Islet of Langerhans (tissue), 1 donor: ENCODE data around the gene PTGDS.

ENCODE experiments used
- FAIRE-seq: peaks from one replicate; lab custom pipeline; 2011; peaks lifted over from hg19 to GRCh38; lab: Jason Lieb, UNC

PTGDS gene

DNA sequence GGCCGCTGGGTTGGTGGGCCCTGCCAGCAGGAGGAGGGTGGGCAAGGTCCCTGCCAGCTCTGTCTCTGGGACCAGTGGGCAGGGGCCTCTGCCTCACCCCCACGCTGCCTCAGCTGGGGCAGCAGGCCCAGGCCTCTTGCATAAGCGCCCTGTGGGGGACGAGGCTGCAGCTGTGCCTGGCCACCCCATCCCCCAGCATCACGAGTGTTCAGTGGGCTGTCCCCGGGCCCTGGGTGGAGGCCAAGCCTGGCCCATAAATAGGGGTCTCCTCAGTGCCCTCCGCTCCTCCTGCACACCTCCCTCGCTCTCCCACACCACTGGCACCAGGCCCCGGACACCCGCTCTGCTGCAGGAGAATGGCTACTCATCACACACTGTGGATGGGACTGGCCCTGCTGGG lies at the start of gene PTGDS:
PTGDS (plus strand) TSS at position 282 of the 400 bp plus-strand sequence; CDS start at position 357, 75 bp downstream.
- FAIRE-seq = no peak

DNA sequence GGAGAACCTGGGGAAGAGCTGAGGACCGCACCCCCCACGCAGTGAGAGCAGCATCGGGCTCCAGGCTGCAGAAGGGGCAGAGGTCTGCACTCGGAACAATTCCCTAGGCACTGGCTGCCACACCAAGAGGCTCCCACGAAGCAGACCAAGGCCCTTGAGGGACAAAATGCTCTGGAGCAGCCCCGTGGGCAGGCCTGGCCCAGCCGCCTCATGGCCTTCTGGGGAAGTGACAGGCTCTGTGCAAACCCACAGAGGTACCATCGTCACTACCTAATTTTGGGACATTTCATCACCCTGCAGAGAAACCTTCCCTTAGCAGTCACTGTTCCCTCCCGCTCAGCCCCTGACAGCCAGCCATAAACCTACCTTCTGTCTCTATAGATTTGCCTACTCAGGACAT lies 48.7 kb upstream of the PTGDS start:
- FAIRE-seq = no peak

DNA sequence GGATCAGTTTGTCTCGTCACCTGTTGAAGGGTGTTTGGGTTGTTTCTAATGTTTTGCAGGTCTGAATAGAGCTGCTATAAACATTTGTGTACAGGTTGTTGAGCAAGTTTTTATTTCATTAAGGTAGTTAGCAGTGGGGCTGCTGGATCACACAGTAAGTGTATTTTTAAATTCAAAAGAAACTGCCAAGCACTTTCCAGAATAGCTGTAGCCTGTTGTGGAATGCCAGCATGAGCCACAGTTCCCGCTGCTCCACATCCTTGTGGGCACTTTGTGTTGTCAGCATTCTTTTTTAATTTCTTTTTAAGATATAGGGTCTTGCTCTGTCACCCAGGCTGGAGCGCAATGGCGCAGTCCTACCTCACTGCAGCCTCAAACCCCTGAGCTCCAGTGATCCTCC lies 47.3 kb upstream of the PTGDS start:
- FAIRE-seq = no peak

DNA sequence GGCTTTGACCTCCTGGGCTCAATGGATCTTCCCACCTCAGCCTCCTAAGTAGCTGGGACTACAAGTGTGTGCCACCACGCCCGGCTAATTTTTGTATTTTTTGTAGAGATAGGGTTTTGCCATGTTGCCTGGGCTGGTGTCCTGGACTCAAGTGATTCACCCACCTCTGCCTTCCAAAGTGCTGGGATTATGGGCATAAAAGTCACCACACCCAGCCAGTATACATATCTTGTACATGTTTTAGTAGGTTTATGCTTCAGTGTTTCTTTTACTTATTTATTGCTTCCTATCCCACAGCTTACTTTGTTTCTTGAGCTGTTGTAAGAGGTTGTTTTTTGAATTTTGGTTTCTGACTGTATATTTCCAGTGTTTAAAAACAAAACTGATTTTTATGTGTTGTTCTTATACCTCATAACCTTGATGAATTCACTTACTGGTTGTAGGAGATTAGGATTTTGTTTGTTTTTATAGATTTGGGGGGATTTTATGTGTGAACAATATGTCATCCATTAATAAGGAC lies 45.6 kb upstream of the PTGDS start:
- no peak for FAIRE-seq

DNA sequence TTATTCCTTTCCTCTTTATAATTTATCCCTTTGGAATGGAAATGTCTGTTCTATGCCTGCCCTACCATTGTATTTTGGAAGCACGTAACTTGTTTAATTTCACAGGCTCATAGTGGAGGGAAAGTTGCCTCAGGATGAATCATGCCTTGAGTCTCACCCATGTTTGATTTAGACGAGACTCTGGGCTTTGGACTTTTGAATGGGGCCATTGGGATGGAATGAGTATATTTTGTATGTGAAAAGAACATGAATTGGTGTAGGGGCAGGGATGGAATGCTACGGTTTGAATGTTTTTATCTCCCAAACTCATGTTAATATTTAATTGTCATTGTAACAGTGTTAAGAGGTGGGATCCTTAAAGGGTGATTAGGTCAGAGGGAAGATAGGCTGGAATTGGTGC lies 43.0 kb upstream of the PTGDS start:
- FAIRE-seq = no peak

DNA sequence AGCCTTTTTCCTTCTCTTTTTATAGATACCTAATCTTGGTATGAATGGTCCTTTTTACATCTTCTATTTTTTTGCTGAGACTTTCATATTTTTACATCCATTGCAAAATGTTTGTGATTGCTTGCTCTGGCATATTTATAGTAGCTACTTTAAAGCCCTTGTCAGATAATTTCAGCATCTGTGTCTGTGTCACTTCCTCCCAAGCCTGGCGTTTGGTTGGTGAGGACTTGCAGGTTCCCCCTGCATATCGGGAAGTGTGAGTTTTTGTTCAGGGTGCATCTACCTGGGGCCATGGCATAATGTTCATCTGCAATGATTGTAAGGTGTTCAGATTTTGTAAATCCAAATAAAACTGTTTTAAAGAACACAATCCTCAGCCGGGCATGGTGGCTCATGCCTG lies 41.7 kb upstream of the PTGDS start:
- no peak for FAIRE-seq

DNA sequence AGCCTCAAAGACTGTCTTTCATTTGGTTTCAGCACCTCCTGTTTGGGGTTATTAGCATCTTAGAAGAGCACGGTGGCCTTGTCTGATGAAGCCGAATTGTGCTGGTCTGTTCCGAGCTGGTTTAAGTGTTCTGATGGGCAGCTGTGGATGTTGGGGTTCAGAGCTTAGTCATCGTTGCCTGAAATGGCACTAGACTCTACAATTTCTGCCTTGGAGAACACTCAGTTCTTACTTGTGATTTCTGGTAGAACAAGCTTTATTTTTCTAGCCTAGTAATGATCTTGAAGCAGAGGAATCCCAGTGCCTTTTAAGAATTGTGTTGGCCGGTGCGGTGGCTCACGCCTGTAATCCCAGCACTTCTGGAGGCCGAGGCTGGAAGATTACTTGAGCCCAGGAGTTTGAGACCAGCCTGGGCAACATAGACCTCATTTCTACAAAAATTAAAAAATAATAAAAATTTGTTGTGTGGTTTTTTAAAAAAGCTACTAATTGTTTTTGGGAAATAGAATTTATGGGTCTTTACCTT lies 40.6 kb upstream of the PTGDS start:
- FAIRE-seq = no peak

DNA sequence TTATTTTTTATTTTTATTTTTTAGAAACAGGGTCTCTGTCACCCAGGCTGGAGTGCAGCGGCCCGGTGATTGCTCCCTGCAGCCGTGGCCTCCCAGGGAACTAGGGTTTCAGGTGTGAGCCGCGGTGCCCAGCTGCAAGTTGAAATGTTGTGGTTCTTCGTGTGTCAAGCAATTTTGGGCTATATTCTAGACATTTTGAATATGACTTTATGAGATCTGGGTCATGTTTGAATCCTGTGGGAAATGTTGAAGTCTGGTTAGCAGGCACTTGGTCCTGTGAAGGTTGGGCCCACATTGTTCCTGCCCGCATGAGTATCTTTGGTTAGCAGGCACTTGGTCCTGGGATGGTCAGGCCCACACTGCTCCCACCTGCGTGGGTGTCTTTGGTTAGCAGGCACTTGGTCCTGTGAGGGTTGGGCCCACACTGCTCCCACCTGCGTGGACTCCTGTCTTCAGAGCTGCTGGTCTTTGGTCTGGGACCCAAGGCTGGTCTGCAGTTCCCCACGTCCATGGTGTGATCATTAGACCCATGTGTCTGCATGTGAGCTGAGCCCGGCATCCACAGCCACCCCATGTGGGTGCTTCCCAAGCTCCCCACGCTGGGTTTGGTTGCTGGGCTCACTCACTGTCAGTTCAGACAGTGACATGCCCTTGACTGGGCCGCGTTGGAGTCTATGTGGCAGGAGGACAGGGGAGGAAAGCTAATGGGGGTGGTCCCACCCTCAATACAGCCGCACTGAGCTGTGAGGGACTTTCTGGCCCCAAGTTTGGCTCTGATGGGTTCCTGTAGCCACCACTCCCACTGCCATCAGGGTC lies 39.9 kb upstream of the PTGDS start:
- FAIRE-seq = no peak

DNA sequence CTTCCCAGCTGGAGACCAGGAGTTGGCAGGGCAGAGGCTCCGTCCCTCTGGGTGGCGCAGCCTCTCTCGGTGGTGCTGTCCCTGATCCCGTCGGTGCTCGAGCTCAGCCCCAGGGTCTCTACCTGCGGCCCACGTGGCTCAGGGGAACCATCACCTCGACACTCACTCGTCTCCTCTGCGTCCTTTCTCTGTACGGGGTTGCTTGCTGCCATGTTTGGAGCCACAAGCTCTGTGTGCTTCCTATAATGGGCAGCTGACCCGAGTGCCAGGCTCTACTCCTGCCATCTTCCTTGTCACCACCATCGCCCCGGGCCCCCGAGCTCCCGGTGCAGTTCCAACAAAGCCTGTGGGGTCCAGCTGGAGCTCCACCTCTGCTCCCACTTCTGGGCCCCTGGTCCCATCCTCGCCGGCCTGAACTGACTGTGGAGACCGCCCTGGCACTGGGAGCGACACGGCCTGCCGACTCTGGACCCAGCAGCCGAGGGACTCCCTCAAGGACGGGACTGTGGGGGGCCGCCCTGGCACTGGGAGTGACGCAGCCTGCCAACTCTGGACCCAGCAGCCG lies 37.8 kb upstream of the PTGDS start:
- no peak for FAIRE-seq

DNA sequence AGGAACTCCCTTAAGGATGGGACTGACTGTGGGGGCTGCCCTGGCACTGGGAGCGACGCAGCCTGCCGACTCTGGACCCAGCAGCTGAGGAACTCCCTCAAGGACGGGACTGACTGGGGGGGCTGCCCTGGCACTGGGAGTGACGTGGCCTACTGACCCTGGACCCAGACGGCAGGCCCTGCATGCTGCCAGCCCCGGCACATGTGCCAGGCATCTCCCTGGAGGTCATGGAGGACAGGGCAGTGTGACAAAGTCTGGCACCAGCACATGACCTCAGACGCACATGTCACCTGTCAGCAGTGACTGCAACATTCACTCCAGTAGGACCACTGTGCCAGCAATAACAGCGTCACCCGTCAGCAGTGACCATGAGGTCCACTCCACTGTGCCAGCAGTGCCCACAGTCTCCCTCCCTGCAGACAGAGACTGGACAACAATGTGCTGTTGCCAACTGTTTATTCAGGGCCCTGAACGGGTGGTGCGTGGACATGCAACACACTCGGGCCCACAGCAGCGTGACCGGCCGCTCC lies 37.2 kb upstream of the PTGDS start:
- no peak for FAIRE-seq

DNA sequence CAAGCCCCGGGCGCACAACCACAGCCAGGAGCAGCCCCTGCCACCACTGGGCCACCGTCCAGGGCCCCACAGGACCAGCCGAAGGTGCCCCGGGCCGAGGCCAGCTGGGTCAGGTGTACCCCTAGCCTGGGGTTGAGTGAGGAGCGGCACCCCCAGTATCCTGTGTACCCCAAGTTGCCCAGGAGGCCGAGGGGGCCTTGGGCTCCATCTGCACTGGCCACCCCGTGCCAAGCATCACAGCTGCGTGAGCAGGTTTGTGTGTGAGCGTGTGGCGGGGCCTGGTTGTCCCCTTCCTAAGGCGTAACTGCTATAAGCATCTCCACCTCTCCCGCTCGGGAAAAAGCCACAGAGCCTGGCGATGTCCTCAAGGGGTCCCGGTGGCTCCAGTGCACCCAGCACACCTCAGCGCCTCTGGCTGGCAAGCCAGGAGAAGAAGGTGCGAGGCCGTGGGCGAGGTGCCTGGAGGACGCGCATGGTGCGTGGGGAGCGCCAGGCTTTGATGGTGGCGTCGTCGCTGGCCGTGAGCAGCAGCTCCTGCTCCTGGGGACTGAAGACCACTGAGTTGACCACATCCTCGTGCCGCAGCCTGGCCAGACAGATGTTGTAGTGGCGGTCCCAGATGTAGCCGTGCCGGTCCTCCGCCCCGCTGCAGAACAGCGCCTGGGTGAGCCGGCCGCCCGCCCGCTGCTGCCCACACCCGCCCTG lies 36.6 kb upstream of the PTGDS start:
- FAIRE-seq = no peak

DNA sequence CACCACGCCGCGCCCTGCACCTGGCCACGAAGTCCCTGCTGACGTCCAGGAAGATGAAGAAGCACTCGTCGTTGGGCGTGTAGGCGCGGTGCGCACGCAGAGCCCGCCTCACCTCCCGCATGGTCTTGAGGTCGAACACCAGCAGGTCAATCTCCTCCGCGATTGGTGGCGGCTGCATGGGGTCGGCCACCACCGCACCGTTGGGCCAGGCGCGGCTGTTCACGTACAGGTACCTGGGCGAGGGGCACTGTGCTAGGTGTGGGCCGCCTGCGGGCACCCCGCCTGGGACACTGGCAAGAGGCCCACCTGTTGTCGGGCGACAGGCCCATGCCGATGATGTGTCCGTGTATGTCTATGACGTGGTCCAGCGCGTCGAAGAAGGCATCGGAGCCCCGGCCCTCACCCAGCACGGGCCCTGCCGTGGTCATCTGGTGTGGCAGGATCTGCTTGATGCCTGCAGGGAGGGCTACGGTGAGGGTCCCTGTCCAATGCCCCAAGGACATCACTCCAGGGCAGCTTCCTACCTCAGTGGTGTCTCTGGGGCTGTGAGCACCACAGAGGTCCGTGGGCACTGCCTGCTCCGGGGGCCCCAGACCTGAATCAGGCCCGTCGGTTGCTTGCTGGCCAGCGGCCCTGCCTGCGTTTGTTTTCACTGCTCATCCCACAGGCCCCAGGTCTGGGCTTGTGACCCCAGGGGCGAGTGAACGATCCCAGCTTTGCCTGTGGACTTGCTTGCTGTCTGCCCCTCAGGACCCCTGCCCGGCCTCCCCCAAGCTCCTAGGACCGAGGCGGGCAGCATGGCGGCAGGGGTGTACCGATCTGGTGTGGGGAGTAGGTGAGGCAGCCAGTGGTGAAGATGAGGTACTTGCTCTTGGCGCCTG lies 35.8 kb upstream of the PTGDS start:
- FAIRE-seq = no peak

DNA sequence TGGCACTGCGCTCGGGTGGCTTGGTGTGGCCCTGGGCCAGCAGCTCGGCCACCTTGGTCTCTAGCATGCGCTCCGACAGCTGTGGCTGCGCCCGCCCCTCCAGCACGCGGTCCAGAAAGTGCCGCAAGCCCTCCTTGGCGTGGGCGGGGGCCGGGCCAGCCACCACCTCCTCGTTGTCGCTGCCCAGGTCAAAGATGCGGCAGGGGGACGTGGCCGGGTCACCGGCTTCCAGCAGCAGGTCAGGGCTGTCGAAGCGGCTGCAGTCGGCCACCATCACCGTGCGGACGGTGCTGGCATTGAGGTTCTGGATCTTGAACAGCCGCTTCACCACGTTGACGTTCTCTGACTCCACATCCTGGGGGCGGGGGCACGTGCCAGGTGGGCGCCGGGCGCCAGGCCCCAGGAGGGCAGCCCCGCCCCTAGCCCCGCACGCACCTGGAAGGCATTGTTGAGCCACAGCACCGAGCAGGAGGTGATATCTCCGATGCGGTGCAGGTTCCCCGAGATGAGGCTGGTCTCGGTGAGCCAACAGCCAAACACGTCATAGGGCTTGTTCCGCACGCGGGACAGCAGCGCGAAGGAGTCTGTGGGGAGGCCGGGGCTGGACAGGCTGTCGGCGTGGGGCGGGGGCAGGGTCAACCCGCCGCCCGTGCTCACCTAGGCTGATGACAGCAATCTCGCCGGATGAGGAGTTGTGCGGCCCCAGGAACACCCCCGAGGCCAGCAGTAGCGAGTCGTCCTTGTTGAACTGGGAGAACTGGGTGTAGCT lies 35.0 kb upstream of the PTGDS start:
- no peak for FAIRE-seq

DNA sequence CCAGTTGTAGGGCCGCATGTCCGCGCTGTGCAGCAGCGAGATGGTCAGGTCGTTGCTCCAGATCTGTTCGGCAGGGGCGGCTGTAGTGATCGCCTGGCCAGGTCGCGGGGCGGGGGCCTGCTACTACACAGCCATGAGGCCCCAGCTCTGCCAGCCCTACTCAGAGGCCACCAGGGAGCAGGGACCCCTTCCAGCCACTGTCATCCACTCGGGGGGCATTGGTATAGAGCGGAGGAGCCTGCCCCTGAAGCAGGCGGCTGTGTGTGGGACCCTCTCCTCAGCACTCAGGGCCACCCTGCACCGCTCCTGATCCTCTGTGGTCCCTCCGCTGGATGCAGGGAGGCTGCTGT lies 34.4 kb upstream of the PTGDS start:
- no peak for FAIRE-seq

DNA sequence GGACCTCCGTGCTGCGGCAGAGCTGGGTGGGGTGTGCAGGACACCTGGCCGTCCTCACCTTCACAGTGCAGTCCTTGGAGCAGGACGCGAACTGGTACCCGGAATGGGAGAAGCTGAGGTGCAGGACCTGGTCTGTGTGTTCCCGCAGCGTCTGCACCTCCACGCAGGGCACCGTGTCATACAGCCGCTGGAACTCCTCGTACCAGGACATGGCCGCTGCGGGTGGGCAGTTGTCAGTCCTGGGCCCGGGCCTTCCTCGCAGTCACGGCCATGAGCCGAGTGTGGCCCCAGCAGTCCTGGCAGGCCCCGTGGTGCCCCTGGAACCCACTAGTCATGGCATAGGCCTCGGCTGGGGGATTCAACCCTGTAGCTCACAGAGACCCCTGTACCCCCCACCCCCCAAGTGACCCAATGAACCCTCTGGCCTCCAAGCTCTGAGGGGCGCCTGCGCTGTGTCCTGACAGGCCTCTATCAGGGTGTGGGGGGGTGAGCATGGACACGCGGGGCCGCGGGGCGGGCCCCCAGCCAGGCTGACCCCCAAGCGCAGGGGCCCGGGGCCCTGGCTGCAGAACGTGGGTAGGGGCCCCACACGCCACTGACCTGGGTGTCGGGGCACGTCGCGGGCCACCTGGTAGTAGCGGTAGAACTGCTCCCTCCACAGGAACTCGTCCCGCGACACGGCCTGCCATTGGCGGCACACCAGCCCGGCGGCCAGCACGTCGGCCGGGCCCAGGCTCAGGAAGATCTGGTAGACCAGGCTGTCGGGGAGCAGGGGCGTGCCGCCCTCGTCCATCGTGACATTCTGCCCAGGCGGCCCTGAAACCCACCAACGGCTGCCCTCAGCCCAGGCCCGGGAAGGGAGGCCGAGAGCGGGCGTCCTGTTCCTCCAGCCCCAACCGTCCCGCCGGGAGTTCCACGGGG lies 33.8 kb upstream of the PTGDS start:
- FAIRE-seq = no peak

DNA sequence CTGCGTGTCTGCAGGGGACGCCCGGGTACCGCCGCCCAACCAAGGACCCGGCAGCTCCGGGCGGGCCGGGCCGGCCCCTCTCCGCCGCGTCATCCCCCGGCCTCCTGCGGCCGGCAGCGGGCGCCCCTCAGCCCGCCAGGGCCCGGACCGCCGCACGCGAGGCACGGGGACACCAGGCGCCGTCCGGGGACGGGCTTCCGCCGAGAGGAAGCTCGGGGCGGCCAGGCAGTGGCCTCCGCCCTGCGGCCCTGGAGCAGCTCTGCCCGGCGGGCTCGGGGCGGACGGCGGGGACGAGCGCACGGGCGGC lies 33.1 kb upstream of the PTGDS start:
- no peak for FAIRE-seq

DNA sequence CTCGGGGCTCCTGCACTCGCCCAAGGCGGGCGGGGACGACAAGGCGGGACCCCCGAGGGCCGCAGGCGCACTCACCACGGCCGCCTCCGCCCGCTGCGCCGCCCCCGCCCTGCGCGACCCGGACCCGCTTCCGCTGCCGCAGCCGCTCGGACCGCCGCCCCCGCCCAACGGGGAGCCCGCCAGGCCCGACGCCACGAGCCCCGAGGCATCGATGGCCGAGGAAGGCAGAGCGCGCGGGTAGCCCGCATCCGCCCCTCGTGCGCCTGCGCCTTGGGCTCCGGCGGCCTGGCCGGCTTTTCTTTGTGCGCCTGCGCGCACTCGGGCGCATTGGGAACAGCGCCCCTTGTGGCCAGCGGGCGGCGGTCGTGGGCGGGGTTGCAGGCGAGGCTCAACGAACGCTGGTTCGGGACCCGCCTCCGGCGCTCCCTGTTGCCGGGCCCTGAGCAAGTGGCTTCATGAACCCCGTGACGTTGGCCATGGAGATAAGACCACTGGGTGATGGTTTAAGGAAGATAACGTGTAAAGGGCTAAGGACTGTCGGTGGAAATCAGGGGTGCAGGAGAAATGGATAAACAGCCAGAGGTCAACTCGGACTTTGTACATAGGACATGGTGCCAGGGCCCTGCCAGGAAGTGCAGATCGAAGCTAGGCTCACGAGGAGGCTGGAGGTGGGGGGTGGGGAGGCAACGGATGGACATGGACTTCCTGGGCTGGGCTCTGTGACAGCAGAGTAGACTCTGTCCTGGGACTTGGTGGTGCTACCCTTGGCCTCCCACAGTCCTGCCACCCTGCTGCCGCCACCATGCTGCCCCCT lies 32.6 kb upstream of the PTGDS start, which contains the start of the genes C8G and FBXW5:
C8G (plus strand) TSS at position 725 of the 814 bp plus-strand sequence; CDS start at position 803, 78 bp downstream.
FBXW5 (minus strand) TSS at position 220 of the 814 bp plus-strand sequence. CDS start 655 bp downstream, outside the sequence.
- peak; percentile 51 for FAIRE-seq

DNA sequence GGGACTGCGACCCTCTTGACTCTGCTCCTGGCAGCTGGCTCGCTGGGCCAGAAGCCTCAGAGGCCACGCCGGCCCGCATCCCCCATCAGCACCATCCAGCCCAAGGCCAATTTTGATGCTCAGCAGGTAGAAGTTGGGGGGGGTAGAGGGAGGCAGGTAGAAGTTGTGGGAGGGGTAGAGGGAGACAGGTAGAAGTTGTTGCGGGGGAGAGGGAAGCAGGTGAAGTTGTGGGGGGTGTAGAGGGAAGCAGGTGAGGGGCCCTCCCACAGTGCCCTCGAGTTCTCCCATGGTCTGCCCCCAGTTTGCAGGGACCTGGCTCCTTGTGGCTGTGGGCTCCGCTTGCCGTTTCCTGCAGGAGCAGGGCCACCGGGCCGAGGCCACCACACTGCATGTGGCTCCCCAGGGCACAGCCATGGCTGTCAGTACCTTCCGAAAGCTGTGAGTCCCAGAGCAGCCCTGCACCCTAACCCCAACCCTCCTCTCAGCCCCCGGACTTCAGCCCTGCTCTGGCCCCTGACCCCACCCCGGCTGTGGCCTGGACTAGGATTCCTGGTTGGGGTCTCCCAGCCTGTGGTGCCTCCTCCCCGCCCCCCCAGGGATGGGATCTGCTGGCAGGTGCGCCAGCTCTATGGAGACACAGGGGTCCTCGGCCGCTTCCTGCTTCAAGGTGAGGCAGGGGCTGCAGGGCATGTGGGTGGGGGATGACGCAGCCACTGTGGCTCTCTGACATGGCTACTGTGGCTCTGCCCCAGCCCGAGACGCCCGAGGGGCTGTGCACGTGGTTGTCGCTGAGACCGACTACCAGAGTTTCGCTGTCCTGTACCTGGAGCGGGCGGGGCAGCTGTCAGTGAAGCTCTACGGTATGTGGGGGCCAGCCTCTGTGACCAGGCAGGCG lies 31.7 kb upstream of the PTGDS start:
- FAIRE-seq = no peak
